ENCODE data around the gene SLC22A25.

The SLC22A25 gene

DNA sequence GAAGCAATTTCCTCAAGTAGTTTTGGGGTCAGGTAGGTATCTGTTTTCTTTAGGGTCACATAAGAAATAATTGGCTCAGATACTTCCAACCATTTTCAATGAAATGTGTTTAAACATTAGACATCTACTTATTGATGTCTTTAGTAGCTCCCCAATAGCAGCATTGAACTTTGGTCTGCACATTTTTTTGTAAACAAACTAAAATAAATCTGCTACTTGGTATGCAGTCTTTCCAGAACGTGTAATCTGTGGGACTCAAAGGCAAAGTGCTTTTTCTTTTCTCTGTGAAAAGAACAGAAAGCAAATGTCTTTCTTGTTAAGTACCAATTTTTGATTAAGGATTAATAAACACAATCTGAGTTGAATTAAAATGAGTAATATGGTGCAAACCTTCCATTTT is 13.6 kb downstream of the SLC22A25 start:
- no peak for DNase-seq (ENCODE audit: low read depth)

DNA sequence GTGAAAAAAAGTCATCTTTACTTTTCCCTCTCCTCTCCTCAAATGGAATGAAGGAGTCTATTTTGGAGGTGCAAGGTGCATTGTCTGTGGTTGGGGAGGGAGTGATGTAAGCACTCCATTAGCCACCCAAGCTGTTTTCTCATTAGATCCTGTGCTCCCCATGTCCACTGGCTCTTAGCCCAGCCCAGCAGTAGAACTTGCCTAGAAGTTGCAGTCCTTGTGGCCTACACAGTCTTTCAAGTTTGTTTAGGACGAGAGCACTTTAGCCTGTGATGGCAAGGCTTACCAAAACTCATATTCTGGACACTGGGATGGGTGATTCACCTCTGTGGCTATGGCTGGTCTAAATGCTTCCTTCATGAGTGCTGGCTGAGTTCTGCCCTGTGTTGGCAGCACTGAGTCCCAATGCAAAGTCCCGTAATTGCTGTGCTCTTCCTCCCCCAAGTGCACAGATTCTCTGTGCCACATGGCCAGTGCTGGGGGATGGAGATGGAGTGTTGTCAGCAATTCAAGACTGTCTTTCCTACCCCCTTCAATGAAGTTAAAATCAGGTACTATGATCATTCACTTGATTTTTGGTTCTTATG is 15.8 kb downstream of the SLC22A25 start:
- no peak for DNase-seq (ENCODE audit: low read depth)

- DNase-seq (ENCODE audit: low read depth), result no peak
Observed at GRCh38 chr11:63226488-63227114, 16.8 kb downstream of the SLC22A25 start.

GRCh38 chr11:63214093-63214492 is 29.3 kb downstream of the SLC22A25 start:
- no peak for DNase-seq (ENCODE audit: low read depth)

- DNase-seq (ENCODE audit: low read depth), result peak; percentile 1
Observed at GRCh38 chr11:63212742-63213141, 30.7 kb downstream of the SLC22A25 start.

DNA sequence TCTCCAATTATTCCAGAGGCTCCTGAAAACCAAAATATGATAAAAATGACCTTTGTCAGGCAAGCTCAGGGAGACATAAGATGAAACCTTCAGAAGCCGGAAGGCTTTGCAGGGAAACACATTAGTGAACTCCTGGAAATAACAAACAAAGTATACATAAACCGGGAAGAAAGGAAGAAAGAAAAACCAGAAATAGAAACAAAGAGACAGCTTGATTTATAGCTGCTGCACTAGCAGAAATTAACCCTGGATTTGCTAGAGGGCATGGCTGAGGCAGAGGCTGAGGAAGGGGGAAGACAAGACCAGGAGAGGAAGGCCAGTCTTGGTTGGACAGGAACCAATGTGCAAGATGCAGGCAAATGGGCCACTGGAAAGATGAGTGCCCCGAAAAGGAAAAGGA is 33.3 kb downstream of the SLC22A25 start:
- DNase-seq (ENCODE audit: low read depth), result no peak
